ENCODE data around the gene RPL36.

DNA sequence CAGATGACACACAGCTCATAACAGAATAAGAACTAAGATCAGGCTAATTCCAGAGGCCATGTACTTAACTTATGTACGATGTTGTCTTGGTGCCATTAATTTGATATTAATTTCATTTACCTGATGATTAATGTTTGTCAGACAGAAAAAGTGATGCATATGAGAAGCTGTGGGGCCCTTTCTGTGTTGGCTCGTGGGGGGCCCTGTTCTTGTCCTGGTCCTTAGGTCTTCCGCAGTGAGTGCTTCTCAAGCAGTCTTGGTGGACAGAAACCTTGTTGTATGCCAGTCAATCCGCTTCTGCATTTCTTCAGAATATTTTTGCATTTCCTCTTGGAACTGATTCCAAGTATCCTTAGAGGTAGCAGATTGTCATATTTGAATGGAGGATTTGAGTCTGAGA is 47.0 kb upstream of the RPL36 start:
- TF ChIP-seq, protein P1, sequence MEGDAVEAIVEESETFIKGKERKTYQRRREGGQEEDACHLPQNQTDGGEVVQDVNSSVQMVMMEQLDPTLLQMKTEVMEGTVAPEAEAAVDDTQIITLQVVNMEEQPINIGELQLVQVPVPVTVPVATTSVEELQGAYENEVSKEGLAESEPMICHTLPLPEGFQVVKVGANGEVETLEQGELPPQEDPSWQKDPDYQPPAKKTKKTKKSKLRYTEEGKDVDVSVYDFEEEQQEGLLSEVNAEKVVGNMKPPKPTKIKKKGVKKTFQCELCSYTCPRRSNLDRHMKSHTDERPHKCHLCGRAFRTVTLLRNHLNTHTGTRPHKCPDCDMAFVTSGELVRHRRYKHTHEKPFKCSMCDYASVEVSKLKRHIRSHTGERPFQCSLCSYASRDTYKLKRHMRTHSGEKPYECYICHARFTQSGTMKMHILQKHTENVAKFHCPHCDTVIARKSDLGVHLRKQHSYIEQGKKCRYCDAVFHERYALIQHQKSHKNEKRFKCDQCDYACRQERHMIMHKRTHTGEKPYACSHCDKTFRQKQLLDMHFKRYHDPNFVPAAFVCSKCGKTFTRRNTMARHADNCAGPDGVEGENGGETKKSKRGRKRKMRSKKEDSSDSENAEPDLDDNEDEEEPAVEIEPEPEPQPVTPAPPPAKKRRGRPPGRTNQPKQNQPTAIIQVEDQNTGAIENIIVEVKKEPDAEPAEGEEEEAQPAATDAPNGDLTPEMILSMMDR (IDR thresholded peaks at IDR 0.05), result no peak
- TF ChIP-seq POLR2A (IDR thresholded peaks at IDR 0.05) (no peak), EP300 (IDR thresholded peaks at IDR 0.05) (no peak)

All from upper lobe of left lung (tissue), 4 donors.